GM19397 (cell line): Measurements from ENCODE around the gene ADAMTS3.
"Not testable (repeated sequence)": the region's sequence is repeated elsewhere in the genome, so short reads cannot be mapped to it uniquely, and the experiment has no call there.

Experiments used
- ATAC-seq: cut with Tn5 transposase; IDR thresholded peaks from one replicate; pipeline ENCODE4 v1.9.1; 2021; ENCODE audit warnings: mild to moderate bottlenecking, moderate library complexity; ENCODE audit not compliant: unreplicated experiment

ADAMTS3 gene

DNA sequence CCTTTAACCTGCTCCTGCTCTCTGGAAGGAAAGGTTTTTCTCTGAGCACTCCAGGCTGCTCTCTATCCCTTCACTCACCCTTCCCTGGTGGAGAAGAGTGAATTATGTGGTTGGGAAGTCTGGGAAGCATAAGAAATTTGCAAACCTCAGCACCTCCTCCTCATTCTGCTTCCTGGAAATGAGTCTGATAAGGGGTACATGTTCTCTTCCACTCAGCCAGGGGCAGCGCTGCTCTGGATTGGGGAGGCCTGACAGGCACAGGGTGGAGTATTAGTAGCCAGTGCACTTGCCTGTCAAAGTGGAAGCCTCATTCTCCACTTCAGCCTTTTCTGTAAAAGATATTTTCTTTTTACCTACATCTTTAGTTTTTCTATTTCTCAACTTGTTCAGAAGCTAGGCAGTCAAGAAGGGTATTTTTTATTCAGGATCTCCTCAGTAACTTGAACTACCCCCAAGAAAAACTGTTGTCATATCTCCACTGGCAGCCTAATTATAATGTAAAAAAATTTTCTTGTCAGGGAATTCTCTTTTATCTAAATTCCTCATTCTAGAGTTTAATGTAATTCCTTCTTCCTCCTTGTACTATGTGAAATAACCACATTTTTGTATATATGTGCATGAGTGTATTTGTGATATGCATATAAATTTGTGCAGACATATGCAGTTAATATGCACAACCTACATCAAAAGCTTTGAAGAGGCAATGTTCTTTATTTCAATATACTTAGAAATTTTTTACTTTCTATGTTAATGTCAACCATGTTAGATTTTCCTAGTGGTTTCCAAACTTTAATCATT is 15.3 kb downstream of the ADAMTS3 start:
- no peak for ATAC-seq

DNA sequence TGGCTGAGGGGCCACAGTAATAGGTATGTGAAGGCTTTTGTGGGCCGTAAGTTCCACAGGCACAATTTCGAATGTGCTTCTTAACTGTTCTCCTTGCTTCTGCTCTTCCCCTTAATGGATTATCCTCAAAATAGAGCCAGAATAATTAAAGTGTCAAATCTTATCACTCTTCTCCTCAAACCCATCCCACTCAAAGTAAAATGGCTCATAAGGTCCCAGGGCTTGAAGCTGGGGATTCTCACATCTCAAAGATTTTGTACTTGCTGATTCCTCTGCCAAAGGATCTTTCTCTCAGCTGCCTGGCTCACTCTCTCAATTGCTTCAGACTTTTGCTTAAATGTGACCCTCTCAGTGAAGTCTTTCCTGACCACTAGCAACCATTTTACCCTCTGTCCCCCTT is 16.6 kb downstream of the ADAMTS3 start:
- no peak for ATAC-seq

DNA sequence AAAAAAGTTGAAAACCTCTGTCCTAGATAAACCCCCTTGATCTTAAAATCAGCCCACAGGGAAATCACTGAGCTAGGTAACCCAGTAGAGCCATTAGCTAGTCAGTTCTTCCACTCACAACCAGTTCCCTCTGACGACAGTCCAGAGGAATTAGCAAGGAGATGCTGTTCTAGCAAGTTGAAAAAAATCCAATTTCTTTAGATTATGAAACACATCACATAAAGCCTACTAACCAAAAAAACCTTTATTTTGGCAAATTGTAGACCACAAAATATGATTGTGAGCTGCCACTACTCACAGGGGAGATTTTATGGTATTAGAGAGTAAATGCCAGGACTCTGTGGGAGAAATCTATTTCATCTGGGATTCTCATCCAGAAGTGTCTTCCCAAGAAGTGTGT is 22.6 kb downstream of the ADAMTS3 start:
- no peak for ATAC-seq

DNA sequence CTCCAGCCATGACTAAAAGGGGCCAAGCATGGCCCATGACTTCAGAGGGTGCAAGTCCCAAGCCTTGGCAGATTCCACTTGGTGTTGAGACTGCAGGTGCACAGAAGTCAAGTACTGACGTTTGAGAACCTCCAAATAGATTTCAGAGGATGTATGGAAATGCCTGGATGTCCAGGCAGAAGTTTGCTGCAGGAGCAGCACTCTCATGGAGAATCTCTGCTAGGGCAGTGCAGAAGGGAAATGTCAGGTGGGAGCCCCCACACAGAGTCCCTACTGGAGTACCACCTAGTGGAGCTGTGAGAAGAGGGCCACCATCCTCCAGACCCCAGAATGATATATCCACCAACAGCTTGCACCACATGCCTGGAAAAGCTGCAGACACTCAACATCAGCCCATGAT is 28.3 kb downstream of the ADAMTS3 start:
- ATAC-seq: not testable (repeated sequence)

DNA sequence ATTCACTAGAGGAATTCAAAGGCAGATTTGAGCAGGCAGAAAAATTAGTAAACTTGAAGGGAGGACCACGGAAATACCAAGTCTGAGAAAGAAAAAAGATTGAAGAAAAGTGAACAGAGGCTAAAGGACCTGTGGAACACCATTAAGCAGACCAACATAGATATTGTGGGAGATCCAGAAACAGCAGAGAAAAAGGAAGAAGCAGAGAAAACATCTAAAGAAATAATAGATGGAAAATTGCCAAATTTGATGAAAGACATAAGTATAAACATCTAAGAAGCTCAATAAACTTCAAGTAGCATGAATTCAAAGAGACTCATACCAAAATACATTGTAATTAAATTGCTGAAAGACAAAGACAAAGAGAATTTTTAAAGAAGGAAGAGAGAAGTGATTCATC is 31.0 kb downstream of the ADAMTS3 start:
- no peak for ATAC-seq

DNA sequence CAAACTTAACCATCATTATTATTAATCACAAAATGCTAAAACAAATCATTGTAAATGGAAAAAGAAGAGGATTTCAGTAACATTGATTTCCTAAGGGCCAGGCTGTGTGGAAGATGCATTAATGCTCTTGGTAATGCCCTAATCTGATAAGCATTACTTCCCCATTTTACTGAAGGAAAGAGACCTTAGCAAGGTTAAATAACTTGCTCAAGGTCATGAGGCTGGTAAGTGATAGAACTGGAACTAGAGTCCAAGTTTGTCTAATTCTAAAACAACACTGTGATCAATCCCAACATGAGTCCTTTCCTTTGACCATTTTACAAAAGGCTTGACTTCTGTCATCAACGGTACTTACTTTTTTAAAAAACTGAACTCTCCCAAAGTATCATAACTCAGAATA is 32.6 kb downstream of the ADAMTS3 start:
- ATAC-seq: no peak

DNA sequence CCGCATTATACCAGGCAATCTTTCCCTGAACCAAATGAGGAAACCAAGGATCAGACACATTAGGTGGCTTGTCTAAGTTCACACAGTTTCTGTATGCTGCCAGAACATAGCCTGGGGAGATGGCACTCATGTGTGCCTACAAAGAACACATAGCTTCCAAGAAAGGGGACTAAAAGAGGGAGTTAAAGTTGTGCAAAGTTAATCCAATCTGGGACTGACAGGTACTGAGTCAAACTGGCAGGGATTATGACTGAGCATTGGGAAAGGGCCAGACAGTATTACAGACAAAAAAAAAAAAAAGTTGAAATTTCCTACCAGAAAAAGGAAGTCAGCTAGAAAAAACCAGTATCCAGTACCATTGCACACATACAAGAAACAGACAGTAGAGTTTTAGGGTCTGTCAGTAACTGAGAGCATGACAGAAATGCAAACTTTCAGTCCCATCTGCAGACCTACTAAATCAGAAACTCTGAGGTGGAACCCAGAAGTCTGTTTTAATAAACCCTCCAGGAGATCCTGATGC is 37.2 kb downstream of the ADAMTS3 start:
- no peak for ATAC-seq

DNA sequence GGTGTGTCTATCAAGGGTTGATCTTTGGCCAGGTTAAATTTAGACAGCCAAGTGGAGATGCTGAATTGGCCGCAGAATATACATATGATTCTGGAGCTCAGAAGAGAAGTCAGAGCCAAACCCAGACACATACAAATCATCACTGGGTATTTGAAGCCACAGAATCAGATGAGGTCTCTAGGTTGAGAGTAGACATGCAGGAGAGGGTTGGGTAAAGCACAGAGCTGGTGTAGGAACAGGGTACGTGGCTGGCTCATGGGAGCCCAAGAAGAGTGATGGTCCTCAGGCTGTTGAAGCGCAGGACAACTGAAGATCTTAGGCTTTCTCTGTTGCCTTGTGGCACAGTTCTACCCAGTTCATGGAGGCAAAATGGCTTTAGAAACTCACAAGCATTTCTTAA is 37.7 kb downstream of the ADAMTS3 start:
- ATAC-seq: no peak

DNA sequence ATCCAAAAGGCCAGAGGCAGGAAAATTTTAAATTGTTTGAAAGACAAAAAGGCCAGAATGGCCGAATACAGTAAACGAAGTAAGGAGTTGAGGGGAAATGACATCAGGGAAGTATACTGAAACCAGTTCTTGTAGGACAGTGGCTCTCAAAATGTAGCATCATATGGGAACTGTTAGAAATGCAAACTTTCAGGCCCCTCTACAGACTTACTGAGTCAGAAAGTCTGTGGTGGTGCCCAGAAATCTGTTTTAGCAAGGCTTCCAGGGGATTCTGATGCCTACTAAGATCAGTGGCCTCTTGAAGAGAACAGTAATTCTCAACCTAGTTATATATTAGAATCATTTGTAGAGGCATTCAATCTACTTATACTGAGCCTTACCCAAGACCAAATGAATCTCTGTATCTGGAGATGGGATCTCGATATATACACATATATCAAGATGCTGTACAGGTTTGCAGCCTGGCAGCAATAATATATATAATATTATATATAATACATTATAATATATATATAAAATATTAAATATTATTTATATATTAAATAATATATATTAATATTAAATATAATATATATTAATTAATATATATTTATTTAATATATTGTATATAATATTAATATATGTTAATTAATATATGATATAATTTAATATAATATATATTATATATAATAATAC is 39.7 kb downstream of the ADAMTS3 start:
- ATAC-seq: no peak

DNA sequence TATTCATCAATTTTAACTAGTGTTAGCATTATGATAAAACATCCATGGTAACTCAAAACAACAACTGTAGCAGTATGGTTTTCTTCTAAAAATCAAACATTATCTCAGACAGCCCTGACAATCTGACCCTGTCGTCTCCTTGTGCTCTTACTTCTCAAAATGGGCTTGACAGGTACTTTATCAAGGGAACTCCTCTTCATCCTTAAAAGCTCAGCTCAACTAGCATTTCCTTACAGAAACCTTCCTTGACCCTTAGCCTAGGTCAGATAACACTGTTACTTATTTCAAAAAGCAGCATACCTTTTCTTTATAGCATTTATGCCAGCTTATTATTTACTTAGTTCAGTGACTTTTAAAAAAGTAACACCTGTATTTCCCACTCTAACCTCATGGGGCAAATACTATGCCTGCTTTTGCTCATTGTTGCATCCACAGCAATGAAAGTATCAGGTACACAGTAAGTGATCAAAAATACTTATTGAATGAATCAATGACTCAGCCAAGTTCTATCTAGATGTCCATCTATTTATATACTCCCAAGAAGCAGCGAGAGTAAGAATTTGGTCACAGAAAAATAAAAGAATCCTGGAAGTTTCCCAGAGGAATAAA is 41.9 kb downstream of the ADAMTS3 start:
- ATAC-seq: no peak

DNA sequence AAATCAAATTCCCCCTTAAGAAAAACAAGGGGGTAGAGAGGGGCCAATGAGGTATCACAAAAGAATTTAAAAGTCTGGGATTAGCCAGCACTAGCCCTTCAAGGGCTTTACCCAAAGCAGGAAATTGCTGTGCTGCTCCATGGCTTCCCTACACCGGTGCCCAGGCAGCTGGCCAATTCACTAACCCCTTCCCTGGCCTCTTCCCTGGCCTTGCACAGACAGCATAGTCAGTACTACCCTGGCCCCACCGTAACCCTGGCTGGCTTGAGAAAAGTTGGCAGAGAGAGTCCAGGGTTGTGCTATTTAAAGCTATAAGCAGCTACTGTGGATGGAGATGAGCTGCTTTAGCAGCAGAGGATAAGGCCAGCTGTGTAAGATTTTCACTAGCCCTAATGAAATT is 43.1 kb downstream of the ADAMTS3 start:
- no peak for ATAC-seq

DNA sequence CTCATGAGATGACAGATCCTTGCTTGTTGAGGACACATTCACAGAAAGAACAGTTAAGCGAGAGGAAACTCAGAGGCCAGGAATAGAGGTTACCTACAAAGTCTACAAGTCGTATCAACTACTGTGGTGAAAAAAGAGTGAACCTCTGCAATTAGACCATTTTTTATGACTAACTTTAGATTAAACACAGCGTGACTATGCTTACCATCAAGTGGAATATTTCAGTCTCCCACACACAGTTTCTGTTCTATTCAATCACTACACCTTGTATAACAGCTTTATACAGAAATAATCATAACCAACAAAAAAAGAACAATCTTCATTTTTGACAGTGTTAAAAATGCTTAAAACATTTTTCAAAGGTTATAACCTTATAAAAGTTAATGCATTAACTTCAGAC is 46.6 kb downstream of the ADAMTS3 start:
- ATAC-seq: no peak

DNA sequence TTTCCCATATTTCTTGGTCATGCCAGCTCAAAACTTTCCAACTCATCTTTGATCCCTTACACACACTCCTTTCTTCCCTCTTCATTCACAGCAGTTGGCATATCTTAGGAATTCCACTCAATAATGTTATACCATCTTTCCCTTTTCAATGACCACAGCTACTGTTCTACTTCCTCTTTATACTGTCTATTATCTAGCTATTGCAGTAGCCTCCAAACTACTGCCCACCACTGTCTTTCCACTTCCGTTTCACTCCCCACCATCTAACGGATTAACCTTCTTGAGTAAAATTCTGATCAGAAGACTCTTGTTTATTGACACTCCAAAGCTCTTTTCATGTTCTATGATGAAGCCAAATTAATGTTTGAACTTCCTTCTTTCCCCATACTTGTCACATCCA is 55.8 kb downstream of the ADAMTS3 start:
- ATAC-seq: no peak

DNA sequence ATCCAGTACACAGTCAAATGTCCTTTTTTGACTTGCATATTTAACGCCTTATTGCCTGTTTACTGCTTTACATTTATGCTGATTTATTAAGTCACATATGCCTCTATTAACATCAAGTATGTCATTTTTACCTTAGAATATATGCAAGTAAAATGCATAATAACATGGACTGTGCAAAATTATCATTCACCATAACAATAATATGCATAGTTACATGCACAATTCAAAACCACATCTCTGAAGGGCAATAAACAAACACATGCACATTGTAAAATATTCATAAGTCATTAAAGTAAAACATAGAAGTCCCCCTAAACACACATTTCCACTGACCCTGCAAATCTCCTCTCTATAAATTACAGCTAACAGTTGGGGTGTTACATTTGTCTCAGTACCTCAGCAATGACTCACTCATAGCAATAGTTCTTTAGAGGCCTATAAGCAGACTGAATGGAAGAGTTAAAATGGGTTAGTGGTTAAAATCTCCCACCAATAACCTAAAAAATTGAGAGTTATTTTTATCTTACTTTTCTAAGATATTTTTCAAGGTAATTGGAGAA is 61.1 kb downstream of the ADAMTS3 start:
- ATAC-seq: no peak

DNA sequence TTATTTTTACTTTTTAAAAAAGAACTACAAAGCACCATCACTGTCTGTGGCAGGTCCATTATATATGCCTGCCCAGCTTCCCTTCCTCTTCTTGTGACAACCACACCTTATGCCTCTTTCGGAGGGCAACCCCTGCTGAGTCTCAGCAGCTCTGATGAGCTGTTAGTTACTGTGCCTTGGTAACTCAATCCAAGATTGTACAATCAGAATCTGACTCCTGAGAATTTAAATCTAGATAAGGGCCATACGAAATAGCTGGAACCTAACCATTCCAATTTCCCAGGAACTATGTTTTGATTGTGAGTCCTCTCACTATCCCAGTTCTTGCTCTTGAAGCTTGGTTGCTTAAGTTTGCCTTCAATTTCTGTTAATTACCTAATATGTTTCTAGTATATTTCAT is 61.9 kb downstream of the ADAMTS3 start:
- ATAC-seq: no peak

DNA sequence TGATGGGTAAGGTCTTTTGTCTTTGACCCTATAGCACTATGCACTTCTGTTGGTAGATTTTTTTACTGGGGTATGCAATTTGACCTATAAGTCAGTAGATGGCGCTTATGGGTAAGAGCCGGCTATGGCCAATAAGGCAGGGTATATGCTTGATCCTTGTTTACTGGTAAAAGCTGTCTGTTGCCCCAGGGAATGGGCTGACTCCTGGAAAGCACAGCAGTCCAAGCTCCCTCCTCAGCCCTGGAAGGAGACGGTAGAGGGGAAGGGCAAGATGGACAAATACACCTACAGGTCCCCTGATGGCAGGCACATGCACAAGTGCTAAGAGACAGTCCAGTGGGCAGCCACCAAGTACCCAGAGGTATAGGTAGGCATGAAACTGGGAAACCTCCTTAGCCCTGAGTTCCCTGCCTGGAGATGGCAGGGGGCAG is 63.7 kb downstream of the ADAMTS3 start:
- peak; percentile 74 for ATAC-seq

DNA sequence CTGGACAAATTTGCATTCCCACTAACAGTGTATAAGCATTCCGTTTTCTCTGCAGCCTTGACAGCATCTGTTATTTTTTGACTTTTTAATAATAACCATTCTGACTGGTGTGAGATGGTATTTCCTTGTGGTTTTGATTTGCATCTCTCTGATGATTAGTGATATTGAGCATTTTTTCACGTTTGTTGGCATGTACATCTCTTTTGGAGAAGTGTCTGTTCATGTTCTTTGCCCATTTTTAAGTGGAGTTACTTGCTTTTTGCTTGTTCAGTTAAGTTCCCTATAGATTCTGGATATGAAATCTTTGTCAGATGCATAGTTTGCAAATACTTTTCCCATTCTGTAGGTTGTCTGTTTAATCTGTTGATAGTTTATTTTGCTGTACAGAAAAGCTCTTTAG is 68.8 kb downstream of the ADAMTS3 start:
- no peak for ATAC-seq

DNA sequence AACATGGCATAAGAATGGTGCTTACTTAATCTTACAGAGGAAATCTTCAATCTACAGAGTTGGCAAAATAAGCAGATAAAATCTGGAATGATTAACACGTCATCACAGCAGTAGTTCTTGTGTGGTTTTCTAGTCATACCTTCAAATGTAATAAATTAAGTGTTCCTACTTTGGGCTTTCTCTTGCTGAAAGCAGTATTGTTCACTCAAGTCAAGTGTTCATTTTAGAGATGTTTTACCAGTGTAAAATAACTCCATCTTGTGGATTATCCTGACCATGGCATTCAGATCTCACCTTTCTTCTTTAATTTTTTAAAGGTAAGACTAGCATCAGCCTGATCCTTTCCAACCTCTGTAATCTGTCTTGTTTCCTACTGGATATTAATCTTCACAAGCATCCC is 72.9 kb downstream of the ADAMTS3 start:
- no peak for ATAC-seq

DNA sequence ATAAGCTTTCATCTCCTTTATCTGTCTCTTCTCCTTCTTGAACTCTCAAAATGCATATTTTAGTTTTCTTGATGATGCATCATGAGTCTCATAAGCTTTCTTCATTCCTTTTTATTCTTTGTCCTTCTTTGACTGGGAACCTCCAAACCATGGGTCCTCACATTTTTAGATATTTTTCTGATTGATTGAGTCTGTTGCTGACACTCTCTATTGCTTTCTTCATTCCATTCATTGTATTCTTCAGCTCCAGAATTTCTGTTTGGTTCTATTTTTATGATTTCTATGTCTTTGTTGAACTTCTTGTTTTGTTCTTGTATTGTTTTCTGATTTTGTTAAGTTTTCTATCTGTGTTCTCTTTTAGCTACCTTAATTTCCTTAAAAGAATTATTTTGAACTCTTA is 74.9 kb downstream of the ADAMTS3 start:
- ATAC-seq: no peak

DNA sequence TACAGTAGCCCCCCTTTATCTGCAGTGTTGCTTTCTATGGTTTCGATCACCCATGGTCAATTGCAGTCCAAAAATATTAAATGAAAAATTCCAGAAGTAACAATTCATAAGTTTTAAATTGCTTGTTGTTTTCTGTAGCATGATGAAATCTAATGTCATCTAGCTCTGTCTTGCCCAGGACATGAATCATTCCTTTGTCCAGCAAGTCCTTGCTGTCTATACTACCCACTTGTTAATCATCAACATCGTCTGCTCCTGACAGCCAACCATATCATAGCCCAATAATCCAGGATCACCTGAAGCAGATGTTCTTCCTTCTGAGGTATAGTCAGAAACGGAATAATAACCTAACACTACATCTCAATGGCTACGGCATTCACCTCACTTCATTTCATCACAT is 79.8 kb downstream of the ADAMTS3 start:
- ATAC-seq: no peak

DNA sequence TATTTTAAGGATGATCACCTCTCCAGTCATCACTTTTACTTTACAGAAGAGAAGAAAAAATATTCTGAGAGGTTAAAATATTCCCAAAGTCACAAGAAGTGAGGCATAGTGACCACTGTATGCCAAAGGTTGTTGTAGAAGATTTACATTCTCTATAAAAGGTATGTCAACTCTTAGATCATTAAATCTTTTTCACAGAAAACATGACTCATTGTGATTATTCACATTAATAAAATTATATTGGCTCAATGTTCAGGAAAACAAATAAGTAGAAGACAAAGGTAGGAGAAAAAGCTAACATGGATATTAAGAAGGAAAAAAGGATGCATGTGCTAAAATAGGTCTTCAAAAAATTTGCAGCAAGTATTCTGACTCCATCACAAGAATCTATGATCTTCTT is 82.0 kb downstream of the ADAMTS3 start:
- no peak for ATAC-seq

DNA sequence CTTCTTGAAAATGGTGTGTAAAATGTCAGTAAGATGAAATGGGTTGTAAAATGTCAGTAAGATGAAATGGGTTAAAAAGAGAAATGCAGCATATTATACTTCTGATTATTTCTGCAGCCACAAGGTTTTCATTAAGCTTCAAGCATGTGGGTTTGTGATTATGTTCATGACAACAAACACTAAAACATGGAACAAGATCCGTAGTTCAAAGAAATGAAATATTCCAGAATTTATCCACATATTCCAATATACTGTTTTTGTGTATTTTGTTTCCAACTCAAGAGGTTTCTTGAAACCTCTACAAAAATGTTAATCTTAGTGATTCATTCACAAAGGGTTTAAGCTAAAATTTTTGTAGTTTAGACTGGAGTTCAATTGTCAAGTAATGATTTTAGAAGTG is 84.0 kb downstream of the ADAMTS3 start:
- ATAC-seq: no peak
